AG08396 (cell line): ENCODE measurements around the gene GRXCR1.

Experiments
- DNase-seq: peaks from one replicate; pipeline ENCODE4 v3.0.0; 2012; ENCODE audit warnings: low spot score, mixed read lengths

GRXCR1 gene

DNA sequence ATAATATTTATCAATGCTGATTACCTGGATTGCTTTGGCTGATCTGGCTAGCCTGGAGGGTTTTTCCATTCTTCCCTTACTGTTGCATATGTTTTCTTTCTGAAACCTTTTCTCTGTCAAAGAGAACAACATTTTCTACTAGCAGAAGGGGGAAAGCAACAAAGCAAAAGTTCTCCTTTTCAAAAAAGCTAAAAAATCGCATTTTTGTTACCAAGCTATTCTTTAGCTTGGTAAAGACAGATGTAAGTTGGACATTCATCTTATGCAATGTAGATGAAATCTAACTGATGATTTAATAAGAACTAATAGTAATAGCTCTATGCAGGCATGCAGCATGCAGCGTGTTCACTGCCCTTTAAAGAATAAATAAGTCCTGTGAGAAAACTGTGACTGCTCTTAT is at the start of gene GRXCR1:
Gene GRXCR1 (plus strand): TSS at position 301 of the 400 bp plus-strand sequence. CDS start 554 bp downstream, outside the sequence.
- no peak for DNase-seq

GRCh38 chr4:42843694-42844093 is 48.8 kb upstream of the GRXCR1 start:
- no peak for DNase-seq

DNA sequence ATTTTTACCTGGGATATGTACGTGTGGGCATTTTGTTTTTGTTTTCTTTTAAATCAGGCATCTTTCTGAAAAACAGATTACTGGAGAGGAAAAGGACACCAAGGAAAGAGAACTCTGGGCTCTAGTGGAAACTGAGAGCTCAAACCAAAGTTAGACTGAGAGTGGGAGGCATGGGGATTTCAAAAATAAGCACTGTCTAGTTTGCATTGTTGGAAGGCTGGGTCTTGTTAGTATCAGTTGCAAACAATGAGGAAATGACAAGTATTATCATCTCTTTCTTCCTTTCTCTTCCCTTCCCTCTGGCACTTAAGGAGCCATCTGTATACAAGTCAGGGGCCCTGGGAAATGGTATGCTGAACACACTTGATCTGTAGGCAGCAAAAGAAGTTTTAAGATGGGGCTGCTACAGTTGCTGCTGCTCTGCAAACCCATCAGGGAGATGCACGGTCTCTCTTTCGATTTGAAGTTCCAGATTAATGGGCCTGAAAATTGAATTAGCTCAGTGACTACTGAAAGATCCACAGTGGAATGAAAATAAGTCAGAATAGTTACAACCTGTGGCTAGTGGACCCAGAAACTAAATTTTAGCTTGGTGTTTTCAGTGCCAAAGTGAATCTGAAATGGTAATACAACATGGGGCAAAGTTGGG is 48.0 kb upstream of the GRXCR1 start:
- no peak for DNase-seq

GRCh38 chr4:42845586-42845985 is 46.9 kb upstream of the GRXCR1 start:
- no peak for DNase-seq

DNA sequence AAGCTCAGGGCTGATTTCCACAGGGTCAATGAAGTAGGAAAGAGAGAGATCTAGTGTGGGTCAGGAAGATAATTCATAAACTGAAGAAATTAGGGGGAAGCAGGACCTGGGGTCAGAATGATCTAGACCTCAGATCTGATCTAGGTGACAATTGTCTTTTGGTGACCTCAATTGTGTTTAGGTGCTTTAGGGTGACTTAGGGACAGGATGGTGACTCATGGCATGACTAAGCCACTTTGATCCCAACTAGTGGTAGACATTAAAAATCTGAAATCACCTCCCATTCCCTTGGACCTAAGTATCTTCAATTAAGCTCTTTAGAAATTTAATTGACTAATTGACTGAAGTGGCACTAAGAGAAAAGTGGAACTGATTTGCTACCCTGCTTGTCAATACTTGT is 36.7 kb upstream of the GRXCR1 start:
- no peak for DNase-seq

DNA sequence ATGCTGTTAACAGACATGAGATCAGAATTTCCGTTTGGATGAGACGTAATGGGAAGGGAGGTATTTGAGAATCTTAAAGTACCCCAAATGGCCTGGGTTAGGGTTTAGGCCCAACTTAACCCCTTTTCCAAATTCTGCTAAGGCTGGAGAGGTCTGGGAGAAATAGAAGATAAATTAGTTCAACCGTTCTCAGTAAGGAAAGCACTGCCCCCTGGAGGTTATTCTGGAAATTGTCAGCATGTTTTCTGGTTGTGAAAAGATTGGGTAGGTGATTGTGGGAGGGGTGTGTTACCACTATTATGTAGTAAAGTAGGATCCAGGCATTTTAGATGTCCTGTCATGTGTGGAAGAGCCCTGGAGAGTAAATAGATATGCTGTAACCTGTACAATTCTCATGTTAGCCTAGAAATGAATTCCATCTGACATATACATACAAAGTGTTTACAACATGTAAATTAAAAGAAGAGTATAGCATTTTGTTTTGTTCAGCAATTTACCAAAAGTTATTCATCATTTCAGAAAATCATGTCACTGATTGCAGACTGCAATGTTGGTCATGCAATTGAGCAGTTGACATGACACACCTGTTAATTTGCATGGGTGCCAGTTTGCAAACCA is 26.8 kb upstream of the GRXCR1 start:
- DNase-seq = peak; percentile 19

GRCh38 chr4:42871261-42871660 is 21.3 kb upstream of the GRXCR1 start:
- no peak for DNase-seq

GRCh38 chr4:42871671-42872290 is 20.7 kb upstream of the GRXCR1 start:
- no peak for DNase-seq

DNA sequence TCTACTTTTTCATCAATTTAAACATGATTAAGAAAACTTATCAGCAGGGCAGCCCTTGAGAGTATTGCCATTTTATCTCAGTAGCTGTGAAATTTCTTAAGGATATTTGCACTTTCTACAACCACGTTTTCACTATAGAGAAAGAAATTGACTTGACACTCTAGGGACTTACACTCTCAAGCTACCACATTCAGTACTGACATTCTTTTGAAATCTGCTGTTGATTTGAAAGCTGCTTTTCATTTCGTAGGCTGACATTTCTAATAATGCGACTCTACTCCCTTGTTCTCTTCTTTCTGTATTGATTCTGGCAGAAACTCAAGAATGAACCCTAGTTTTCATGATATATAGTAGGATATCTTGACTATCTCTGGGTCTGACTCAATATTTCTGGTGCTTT is 13.7 kb upstream of the GRXCR1 start:
- DNase-seq = no peak

- no peak for DNase-seq
Observed at GRCh38 chr4:42881253-42881652, 11.3 kb upstream of the GRXCR1 start.

GRCh38 chr4:42891644-42892043 is 869 bp upstream of the GRXCR1 start:
- DNase-seq = no peak

GRCh38 chr4:42895452-42895851 is 2.9 kb downstream of the GRXCR1 start:
- DNase-seq = no peak

DNA sequence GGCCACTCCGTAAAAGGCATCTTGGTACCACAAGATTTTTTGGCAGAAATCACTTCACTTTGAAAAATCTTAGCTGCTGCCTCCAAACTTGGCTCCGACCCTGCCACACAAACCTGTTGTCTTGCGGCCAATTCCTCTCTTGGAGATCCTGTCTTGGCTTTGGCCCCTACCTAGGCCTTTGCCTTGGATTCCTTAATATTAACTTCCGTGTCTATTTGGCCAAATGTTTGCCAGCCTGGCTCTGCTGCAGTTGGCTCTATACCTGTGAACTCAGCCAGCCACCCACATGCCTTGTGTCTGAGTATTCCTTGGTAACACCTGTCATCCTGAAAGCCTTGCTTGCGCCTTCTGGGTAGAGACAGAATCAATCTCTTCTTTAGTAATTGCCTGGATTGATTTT is 12.5 kb downstream of the GRXCR1 start:
- DNase-seq = no peak

GRCh38 chr4:42905591-42905990 is 13.1 kb downstream of the GRXCR1 start:
- DNase-seq = no peak

DNA sequence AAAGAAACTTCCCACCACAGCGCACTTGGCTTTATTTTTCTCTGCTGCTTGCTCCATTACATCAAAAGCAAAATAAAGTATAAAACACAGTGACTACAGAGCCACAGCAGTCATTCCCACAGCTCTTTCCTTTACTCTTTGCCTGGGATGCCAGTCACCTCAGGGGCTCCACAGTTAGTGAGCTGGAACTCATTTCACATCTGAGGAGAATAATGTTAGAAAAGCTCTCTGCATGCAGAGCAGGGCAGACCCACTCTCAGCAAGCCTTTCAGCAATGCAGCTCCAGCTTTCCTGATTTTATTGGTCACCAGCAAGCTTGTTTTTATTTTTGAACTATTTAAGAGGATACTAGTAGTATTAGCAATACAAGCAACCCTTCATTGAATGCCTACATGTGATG is 13.8 kb downstream of the GRXCR1 start:
- DNase-seq = no peak

- no peak for DNase-seq
Observed at GRCh38 chr4:42906891-42907759, 14.6 kb downstream of the GRXCR1 start.

GRCh38 chr4:42910459-42910858 is 17.9 kb downstream of the GRXCR1 start:
- no peak for DNase-seq

DNA sequence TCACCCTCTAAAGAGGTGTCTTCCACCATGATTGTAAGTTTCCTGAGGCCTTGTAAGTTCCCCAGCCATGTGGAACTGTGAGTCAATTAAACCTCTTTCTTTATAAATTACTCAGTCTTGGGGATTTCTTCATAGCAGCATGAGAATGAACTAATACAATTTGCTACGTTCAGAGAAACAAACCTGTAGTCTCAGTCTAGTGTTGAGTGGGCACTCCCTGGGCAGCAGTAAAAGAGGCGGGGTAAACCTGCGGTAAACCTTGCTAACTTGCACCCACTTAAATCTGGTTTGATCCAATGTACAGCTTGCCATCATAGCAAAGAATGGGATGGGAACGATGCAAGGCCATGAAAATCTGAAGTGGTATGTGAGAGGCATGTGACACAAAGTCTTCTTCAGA is 22.4 kb downstream of the GRXCR1 start:
- no peak for DNase-seq

DNA sequence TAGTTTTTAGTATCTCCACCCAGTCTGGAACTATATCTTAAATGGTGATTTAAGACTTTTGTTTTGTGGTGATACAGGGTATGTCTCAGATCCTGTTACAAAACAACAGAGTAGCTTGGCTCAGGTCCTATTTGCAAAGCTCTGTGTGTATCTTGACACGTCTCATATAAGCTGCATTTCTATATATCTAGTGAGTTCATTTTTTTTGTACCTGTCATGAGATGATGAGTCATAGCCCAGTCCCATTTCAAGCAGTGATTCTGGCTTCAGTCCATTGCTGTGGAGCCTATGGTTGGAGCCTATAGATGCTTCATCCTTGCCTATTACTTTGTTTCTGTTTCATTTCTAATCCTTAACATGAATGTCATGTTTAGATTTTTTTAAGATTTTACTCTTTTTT is 23.0 kb downstream of the GRXCR1 start:
- no peak for DNase-seq

DNA sequence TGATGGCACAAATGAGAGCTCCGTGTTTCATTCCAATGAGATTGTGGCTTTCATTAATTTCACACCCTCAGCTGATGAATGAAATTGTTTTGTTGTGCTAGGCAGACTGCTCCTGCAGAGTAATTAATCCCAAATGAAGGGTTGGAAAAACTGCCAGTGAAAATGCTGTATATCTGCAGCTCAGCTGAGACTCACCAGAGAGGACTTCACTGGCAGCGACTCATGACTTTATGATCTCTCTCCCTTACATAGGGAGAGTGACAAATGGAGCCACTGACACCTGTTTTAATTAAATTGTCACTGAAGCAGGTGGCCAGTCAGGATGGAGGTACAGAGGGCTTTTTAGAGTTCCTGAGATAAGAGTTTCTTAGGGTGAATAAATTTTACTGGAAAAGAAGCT is 24.8 kb downstream of the GRXCR1 start:
- DNase-seq = no peak

- DNase-seq = no peak
Observed at GRCh38 chr4:42923431-42923830, 30.9 kb downstream of the GRXCR1 start.

DNA sequence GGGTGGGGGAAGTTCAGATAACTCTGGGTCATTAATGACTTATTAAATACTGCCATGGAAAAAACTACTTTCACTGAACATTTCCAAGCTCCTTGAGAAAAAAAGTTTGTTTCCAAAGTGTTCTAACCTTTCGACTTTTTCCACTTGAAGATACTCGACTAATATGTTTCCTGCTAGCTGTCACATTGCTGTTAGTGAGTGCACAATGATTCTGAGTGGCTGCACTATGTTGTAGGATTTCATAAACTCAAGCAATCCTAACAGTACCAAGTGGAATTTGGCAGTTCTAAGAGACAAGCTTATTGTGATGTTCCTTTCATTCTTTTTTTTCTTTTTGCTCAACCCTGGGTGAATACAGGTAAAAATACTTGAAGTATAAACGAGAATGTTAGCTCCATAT is 33.4 kb downstream of the GRXCR1 start:
- no peak for DNase-seq

GRCh38 chr4:42927946-42928345 is 35.4 kb downstream of the GRXCR1 start:
- DNase-seq = no peak
